SJSA1 (cell line): ENCODE results near the gene BPIFB2. TPM values are rescaled to one million over a fixed set of nuclear protein-coding genes. Genes with fewer than 3 reads are reported as not detected.

ENCODE experiments used
- DNase-seq, 2 experiments: peaks; one replicate each; pipeline ENCODE4 v3.0.0-alpha.2; 2015 to 2020; ENCODE audit warnings: low spot score in 2 of 2, low read depth in 1 of 2
- H3K27ac ChIP-seq: fragments of 250-450 bp; sonication (Bioruptor Pico); 2 replicates; pipeline ENCODE4 v1.5.1; 2020; ENCODE audit warnings: mild to moderate bottlenecking, moderate library complexity
- H3K27me3 ChIP-seq: fragments of 250-450 bp; sonication (Bioruptor Pico); replicated peaks from 2 replicates; pipeline ENCODE4 v1.5.1; 2020; ENCODE audit warnings: mild to moderate bottlenecking, moderate library complexity
- H3K36me3 ChIP-seq: fragments of 250-450 bp; sonication (Bioruptor Pico); 2 replicates; pipeline ENCODE4 v1.5.1; 2020; ENCODE audit warnings: mild to moderate bottlenecking
- H3K4me1 ChIP-seq: fragments of 250-450 bp; sonication (Bioruptor Pico); replicated peaks from 2 replicates; pipeline ENCODE4 v1.6.1; 2021; ENCODE audit warnings: mild to moderate bottlenecking
- H3K4me3 ChIP-seq: fragments of 250-450 bp; sonication (Bioruptor Pico); 2 replicates; pipeline ENCODE4 v1.5.1; 2020; ENCODE audit warnings: mild to moderate bottlenecking
- H3K9me3 ChIP-seq: fragments of 250-450 bp; sonication (Bioruptor Pico); replicated peaks from 2 replicates; pipeline ENCODE4 v1.5.1; 2020; ENCODE audit warnings: mild to moderate bottlenecking
- total RNA-seq: library from RNA; depleted of rRNA; stranded (reverse); fragments of >200 nt; shearing (Covaris generic); gene quantifications from 2 replicates; pipeline ENCODE4 v1.2.3, GENCODE V29; 2014; rRNA removed

The BPIFB2 gene
- total RNA-seq, 1 experiment from 2014 or later = not detected

DNA sequence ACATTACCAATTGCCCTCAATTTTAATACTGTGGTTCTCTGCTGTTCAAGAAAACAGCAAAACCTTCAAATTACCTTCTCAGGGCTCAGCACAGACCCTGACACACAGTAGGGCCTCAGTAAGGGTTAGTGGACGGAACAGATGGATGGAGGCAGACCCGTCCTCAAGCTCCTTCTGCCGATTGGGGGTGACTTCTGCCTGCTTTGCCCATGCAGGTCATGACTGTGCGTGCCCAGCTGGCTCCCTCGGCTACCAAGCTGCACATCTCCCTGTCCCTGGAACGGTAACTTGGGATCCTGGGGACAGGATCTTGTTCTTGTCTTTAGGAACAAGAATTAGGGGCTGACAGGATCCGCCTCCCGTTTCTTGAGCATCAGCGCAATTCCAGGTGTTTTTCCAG lies 62.2 kb downstream of the BPIFB2 start:
- Histone ChIP-seq H3K36me3 (no peaks in the 10 kb centered on the region), H3K27me3 (0 out of 2 replicates have a peak, but pooled peaks cover 3% of the 10 kb centered on the region), H3K9me3 (no peaks in the 10 kb centered on the region), H3K4me1 (no peaks in the 10 kb centered on the region), H3K4me3 (no peak overlapping the region), H3K27ac (no peak overlapping the region)
- DNase-seq = no peak

DNA sequence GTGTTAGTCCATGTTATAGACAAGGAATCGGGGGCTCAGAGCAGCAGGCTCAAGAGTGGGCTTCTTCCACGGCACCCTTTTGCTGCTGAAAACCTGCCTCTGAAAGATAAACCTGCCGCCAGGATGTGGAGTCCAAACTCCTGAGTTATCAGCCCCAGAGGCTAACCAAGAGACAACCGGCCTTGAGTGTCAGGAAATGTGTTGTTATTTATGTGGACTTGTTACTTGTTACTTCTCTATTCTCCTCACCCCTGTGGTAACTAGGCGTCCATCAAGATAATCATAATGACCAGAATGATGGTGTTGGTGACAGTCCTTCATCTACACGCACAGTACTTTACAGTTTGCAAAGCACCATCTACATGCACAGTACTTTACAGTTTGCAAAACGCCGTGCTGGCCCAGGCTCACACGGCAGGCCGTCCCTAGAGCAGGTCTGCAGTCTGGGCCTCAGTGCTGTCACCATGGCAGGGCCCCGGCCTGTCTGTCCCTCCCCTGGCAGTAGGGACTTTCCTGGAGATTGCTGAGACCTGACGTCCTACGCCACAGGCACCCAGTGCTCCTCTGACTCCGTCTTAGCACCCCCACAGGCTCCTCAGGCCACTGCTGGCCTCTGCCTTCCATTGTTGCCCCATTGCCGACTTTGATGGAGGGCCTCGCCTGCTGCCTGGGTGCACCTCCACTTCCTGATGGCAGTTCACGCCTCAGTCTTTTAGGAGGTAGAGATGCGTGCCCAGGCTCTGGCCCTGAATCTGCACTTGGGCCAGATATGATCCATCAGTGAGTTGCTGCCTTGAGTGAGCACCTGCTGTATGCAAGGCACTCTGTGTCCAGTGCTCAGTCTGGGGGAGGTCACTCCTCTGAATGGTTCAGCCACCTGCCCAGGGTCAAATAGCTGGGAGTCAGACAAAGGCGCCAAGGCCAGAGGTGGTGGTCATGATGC lies 62.9 kb downstream of the BPIFB2 start:
- H3K27me3 ChIP-seq = no peaks in the 10 kb centered on the region
- no peak overlapping the region for H3K4me3 ChIP-seq
- H3K27ac ChIP-seq = no peak overlapping the region
- no peak for DNase-seq
- H3K4me1 ChIP-seq = no peaks in the 10 kb centered on the region
- H3K9me3 ChIP-seq = no peaks in the 10 kb centered on the region
- H3K36me3 ChIP-seq = no peaks in the 10 kb centered on the region

DNA sequence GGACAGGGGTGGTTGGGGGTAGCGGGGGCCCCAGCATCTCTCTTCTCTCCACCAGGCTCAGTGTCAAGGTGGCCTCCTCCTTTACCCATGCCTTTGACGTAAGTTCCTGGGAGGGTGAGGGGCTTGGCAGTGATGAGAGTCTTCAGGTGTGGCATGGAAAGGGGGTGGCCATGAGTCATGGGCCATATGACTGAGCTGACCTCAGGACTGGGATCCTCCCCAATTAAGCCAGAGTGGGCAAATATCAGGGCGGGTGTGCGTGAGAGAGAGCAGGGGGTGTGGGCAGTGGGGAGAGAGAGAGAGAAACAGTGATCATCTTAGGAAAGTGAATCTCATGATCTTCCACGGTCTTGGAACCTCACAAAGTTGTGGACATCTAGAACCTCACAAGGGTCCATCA lies 63.7 kb downstream of the BPIFB2 start:
- no peak overlapping the region for H3K4me3 ChIP-seq
- no peaks in the 10 kb centered on the region for H3K36me3 ChIP-seq
- H3K4me1 ChIP-seq = no peaks in the 10 kb centered on the region
- H3K27me3 ChIP-seq = no peaks in the 10 kb centered on the region
- no peak overlapping the region for H3K27ac ChIP-seq
- H3K9me3 ChIP-seq = no peaks in the 10 kb centered on the region
- no peak for DNase-seq

DNA sequence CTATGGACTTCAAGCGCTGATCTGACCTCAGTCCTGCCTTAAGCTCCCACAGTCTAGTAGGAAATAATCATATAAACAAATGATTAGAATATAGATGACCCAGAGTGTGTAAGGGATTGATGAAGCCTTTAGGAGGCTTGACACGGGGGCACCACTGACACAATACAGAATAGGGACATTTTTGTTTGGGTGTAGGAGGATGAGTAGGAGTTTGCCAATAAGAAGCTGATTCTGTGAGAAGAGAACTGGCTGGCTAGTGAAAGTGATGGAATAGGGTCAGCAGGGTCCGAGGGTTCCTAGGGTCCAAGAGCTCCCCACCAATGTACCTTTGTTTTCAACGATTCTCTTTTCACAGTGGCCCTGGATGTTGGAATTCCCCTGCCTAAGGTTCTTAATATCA lies 64.9 kb downstream of the BPIFB2 start:
- no peaks in the 10 kb centered on the region for H3K27me3 ChIP-seq

DNA sequence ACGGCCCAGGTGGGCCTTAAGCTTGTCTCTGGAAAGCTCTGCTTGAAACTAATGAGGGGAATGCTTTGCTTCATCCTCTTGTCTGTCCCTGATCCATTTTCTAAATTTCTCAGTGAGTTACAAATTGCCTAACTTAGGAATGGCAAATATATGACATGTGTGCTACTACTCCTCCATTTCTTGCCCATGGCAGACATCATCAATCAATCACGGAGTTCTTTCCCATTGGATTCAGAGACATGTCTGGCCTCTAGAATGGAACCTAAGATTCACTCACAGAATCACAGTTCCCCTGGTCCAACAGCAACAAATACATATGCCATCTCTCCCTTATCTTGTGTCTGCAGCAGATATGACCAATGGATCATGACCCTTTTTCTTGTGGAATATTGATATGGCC lies 65.3 kb downstream of the BPIFB2 start:
- Histone ChIP-seq H3K4me3 (no peak overlapping the region), H3K9me3 (no peaks in the 10 kb centered on the region), H3K27ac (no peak overlapping the region), H3K4me1 (no peaks in the 10 kb centered on the region), H3K36me3 (no peaks in the 10 kb centered on the region), H3K27me3 (no peaks in the 10 kb centered on the region)
- DNase-seq = no peak

More for the DNA sequence above, 64.9 kb downstream of the BPIFB2 start:
- Histone ChIP-seq H3K4me3 (no peak overlapping the region), H3K36me3 (no peaks in the 10 kb centered on the region), H3K4me1 (no peaks in the 10 kb centered on the region), H3K27ac (no peak overlapping the region), H3K9me3 (no peaks in the 10 kb centered on the region)
- no peak for DNase-seq

Other genes starting within 250 kb of the BPIFB2 start
- gene DNMT3B, start 245.3 kb upstream of the BPIFB2 start, total RNA-seq = 2.6 and 5.6 TPM in 2 replicates
- 250 and 275 TPM in 2 replicates for gene MAPRE1, start 187.8 kb upstream of the BPIFB2 start, total RNA-seq
- gene EFCAB8, start 148.8 kb upstream of the BPIFB2 start, total RNA-seq = 0.06 and 0.08 TPM in 2 replicates
- not detected in 2 replicates for gene SUN5, start 3.3 kb upstream of the BPIFB2 start, total RNA-seq
- gene BPIFB6, start 23.9 kb downstream of the BPIFB2 start, total RNA-seq = not detected in 2 replicates
- gene BPIFB3, start 46.2 kb downstream of the BPIFB2 start, total RNA-seq = not detected in 2 replicates
- gene BPIFB4, start 71.9 kb downstream of the BPIFB2 start, total RNA-seq = not detected in 2 replicates
- not detected in 2 replicates for gene BPIFA2, start 160.5 kb downstream of the BPIFB2 start, total RNA-seq
- gene BPIFA3, start 209.6 kb downstream of the BPIFB2 start, total RNA-seq = not detected in 2 replicates
- not detected in 2 replicates for gene BPIFA1, start 228.3 kb downstream of the BPIFB2 start, total RNA-seq